HEK293T (cell line): Measurements from ENCODE around the gene ELF4.

Experiments used
- CTCF ChIA-PET: fragments of 350-600 bp; formaldehyde crosslinking; extraction: SDS; loops from one replicate; lab custom pipeline; 2021; ENCODE audit warnings: antibody characterized with exemption, inconsistent platforms; lab: Yijun Ruan, JAX
- POLR2A ChIA-PET: fragments of 350-600 bp; formaldehyde crosslinking; extraction: SDS; loops from one replicate; lab custom pipeline; 2020; ENCODE audit warnings: antibody characterized with exemption, inconsistent platforms; lab: Yijun Ruan, JAX
- DNase-seq: peaks from one replicate; pipeline ENCODE4 v3.0.0; 2012; ENCODE audit warnings: mixed read lengths; ENCODE audit errors: extremely low spot score
- ARNT ChIP-seq: fragments of 450-650 bp; IDR thresholded peaks from 2 replicates; pipeline ENCODE4 v1.6.1; 2017; ENCODE audit warnings: mild to moderate bottlenecking
- BHLHE40 ChIP-seq: fragments of 450-650 bp; IDR thresholded peaks from 2 replicates; pipeline ENCODE4 v1.6.1; 2016; ENCODE audit warnings: mild to moderate bottlenecking, moderate library complexity, borderline replicate concordance
- CTBP1 ChIP-seq: fragments of 450-650 bp; IDR thresholded peaks from 2 replicates; pipeline ENCODE4 v1.6.1; 2016; ENCODE audit warnings: borderline replicate concordance
- ELF4 ChIP-seq: fragments of 450-650 bp; IDR thresholded peaks from 2 replicates; pipeline ENCODE4 v1.6.1; 2017; ENCODE audit warnings: antibody characterized with exemption
- FOXA1 ChIP-seq: fragments of 450-650 bp; IDR thresholded peaks from 2 replicates; pipeline ENCODE4 v1.6.1; 2016; ENCODE audit warnings: mild to moderate bottlenecking
- FOXK2 ChIP-seq: fragments of 450-650 bp; IDR thresholded peaks from 2 replicates; pipeline ENCODE4 v1.6.1; 2016; ENCODE audit warnings: mild to moderate bottlenecking
- FOXM1 ChIP-seq: fragments of 450-650 bp; IDR thresholded peaks from 2 replicates; pipeline ENCODE4 v1.6.1; 2017; ENCODE audit warnings: mild to moderate bottlenecking, borderline replicate concordance
- HDGF ChIP-seq: fragments of 450-650 bp; IDR thresholded peaks from 2 replicates; pipeline ENCODE4 v1.6.1; 2017; ENCODE audit warnings: antibody characterized with exemption, borderline replicate concordance
- L3MBTL2 ChIP-seq: fragments of 450-650 bp; conservative IDR thresholded peaks from 2 replicates; pipeline ENCODE4 v1.6.1; 2016; ENCODE audit warnings: mild to moderate bottlenecking
- LEF1 ChIP-seq: fragments of 450-650 bp; IDR thresholded peaks from 2 replicates; pipeline ENCODE4 v1.6.1; 2017; ENCODE audit warnings: mild to moderate bottlenecking, borderline replicate concordance
- NFRKB ChIP-seq: fragments of 450-650 bp; IDR thresholded peaks from 2 replicates; pipeline ENCODE4 v1.6.1; 2016; ENCODE audit warnings: mild to moderate bottlenecking, moderate library complexity
- SP1 ChIP-seq: fragments of 450-650 bp; IDR thresholded peaks from 2 replicates; pipeline ENCODE4 v1.6.1; 2017
- SUZ12 ChIP-seq: fragments of 450-650 bp; IDR thresholded peaks from 2 replicates; pipeline ENCODE4 v1.6.1; 2016; ENCODE audit warnings: mild to moderate bottlenecking
- TARDBP ChIP-seq: fragments of 450-650 bp; IDR thresholded peaks from 2 replicates; pipeline ENCODE4 v1.6.1; 2016
- ZNF384 ChIP-seq: fragments of 450-650 bp; IDR thresholded peaks from 2 replicates; pipeline ENCODE4 v1.6.1; 2016
- TF ChIP-seq, protein P1 (sequence below): fragments of 450-650 bp; IDR thresholded peaks from 2 replicates; pipeline ENCODE4 v1.6.1; 2016

Gene ELF4

GRCh38 chrX:130055103-130055502 is 55.2 kb downstream of the ELF4 start:
- DNase-seq, result no peak
- POLR2A ChIA-PET, result no interaction called here
- CTCF ChIA-PET, result interaction anchor here (0.8 to 1.0 kb wide), 2 partner anchors 17 to 130 kb away, joined by 3 read pairs; no protein-coding TSS in a partner anchor
- TF ChIP-seq FOXK2, result no peak
- TF ChIP-seq ZNF384, result no peak
- TF ChIP-seq CTBP1, result no peak
- no peak for TF ChIP-seq ELF4
- TF ChIP-seq LEF1, result no peak
- no peak for TF ChIP-seq SP1
- TF ChIP-seq L3MBTL2, result no peak
- no peak for TF ChIP-seq HDGF
- TF ChIP-seq FOXM1, result no peak

DNA sequence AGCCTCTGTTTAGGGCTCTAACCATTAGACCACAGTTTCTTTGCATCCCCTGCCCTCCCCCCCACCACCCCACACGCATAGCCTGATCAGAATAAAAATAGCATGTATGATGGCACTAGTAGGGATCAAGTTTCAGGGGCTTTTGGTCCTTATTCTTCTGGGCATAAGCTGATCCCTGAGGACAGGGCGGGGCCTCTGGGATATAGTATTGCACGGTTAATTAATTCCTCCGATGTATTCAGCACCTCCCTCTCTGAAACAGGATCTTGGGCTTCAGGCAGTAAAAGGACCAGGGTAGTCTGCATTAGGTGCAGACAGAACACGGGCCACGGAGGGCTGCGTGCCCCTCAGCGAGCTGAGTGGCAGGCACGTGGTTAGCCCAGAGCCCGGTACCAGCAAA is 57.1 kb downstream of the ELF4 start:
- no peak for DNase-seq
- TF ChIP-seq SUZ12 (no peak), TARDBP (no peak), ZNF384 (no peak), ELF4 (no peak), CTBP1 (no peak), SP1 (no peak), BHLHE40 (no peak), LEF1 (no peak), FOXA1 (no peak), FOXK2 (no peak), HDGF (no peak), ARNT (no peak), FOXM1 (no peak), NFRKB (no peak), L3MBTL2 (no peak)
- TF ChIP-seq, protein P1, sequence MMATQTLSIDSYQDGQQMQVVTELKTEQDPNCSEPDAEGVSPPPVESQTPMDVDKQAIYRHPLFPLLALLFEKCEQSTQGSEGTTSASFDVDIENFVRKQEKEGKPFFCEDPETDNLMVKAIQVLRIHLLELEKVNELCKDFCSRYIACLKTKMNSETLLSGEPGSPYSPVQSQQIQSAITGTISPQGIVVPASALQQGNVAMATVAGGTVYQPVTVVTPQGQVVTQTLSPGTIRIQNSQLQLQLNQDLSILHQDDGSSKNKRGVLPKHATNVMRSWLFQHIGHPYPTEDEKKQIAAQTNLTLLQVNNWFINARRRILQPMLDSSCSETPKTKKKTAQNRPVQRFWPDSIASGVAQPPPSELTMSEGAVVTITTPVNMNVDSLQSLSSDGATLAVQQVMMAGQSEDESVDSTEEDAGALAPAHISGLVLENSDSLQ, result no peak
- CTCF ChIA-PET, result interaction anchor here (0.6 kb wide), 1 partner anchor 80 kb away, joined by 3 read pairs; no protein-coding TSS in a partner anchor
- POLR2A ChIA-PET, result no interaction called here

DNA sequence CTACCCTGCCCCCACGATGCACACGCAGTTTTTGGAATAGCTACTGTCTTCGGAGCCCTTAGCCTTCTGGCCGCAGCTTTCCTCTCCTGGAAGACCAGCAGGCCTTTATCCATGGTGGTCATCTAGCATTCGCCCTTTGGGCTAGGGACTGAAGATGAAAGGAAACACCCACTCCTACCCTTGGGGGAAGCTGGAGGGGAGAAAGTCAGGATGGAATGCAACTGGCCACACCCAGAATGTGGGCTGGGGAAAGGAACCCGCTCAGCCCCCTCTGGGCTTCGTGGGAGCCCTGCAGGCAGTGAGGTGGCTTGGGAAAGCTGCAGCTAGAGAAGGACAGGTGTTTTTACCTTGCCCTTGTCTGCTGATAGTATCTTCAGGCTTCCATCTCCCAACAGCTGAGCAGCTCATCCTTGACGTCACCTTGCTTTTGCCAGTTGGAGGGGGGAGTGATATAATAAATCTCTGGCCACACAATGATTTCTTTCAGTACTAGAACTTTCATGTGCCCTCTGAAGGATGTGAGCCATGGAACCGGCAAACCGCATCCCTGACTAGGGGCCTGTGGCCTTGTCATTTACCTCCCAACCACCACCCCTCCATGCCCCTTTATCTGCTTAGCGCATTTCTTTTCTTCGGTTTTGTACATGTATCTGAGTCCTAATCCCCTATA is 59.0 kb downstream of the ELF4 start:
- CTCF ChIA-PET, result no interaction called here
- POLR2A ChIA-PET, result no interaction called here
- TF ChIP-seq ELF4 (no peak), SUZ12 (no peak), NFRKB (no peak), BHLHE40 (no peak), FOXA1 (no peak), FOXM1 (no peak), HDGF (no peak), FOXK2 (no peak), ZNF384 (no peak), CTBP1 (no peak)
- TF ChIP-seq, protein P1, result no peak
- DNase-seq, result no peak

DNA sequence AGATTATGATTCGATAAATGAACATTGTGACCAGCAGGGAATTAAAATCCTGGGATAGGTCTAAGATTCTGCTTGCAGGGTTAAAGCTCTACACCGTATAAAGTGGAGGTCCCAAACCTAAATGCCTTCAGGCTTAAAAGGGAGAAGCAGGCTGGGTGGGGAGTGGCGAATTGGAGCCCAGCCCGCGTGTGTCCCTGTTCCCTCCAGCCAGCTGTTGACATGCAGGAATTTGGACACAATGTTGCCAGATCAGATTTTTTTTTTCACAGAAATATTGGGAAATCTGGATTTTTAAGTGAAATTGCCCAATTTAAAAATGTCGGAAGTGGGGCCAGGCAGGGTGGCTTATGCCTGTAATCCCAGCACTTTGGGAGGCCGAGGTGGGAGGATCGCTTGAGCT is 60.5 kb downstream of the ELF4 start:
- CTCF ChIA-PET, result no interaction called here
- no peak for DNase-seq
- TF ChIP-seq CTBP1, result no peak
- TF ChIP-seq ELF4, result no peak
- TF ChIP-seq, protein P1, result no peak
- no peak for TF ChIP-seq FOXA1
- TF ChIP-seq ZNF384, result no peak
- TF ChIP-seq LEF1, result no peak
- TF ChIP-seq ARNT, result no peak
- no peak for TF ChIP-seq NFRKB
- no peak for TF ChIP-seq SUZ12
- TF ChIP-seq L3MBTL2, result no peak
- TF ChIP-seq HDGF, result no peak
- TF ChIP-seq TARDBP, result no peak
- no peak for TF ChIP-seq FOXK2
- TF ChIP-seq FOXM1, result no peak
- TF ChIP-seq SP1, result no peak
- TF ChIP-seq BHLHE40, result no peak
- POLR2A ChIA-PET, result no interaction called here

DNA sequence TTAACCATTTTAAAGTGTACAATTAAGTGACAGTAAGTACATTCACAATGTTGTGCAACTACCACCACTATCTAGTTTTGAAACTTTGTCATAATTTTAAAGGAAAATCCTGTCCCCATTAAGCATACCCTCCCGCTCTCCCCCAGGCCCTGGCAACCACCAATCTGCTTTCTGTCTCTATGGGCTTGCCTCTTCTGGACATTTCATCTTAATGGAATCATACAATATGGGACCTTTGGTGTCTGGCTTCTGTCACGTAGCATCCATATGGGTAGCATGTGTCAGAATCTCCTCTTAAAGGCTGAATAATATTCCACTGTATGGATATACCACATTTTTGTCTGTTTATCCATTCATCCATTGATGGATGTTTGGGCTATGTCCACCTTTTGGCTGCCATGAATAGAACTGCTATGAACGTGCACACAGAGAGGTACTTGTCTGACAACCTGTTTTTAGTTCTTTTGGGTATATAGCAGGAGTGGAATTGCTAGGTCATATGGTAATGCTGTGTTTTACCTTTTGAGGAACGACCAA is 61.5 kb downstream of the ELF4 start:
- TF ChIP-seq ELF4 (no peak), SUZ12 (no peak), FOXA1 (no peak), LEF1 (no peak), NFRKB (no peak), TARDBP (no peak), FOXM1 (no peak), CTBP1 (no peak), FOXK2 (no peak), HDGF (no peak), ARNT (no peak), L3MBTL2 (no peak), SP1 (no peak)
- TF ChIP-seq, protein P1, result no peak
- DNase-seq, result no peak
- ChIA-PET POLR2A (no interaction called here), CTCF (no interaction called here)
